Hepatocyte (in vitro differentiated cells): ENCODE data around the gene HSPA4. TPM values are rescaled to one million over a fixed set of nuclear protein-coding genes. Genes with fewer than 3 reads are reported as not detected.

ENCODE experiments used
- DNase-seq: peaks from one replicate; pipeline ENCODE4 v3.0.0-alpha.2; 2016; ENCODE audit warnings: low spot score
- H2AFZ ChIP-seq: fragments of 200-600 bp; sonication (generic); 2 replicates; pipeline ENCODE4 v1.6.0; 2016; ENCODE audit warnings: antibody characterized with exemption, mild to moderate bottlenecking
- H3K27ac ChIP-seq: fragments of 200-600 bp; sonication (generic); 2 replicates; pipeline ENCODE4 v1.5.1; 2016; ENCODE audit warnings: mild to moderate bottlenecking
- H3K27me3 ChIP-seq: fragments of 200-600 bp; sonication (generic); 2 replicates; pipeline ENCODE4 v1.6.1; 2016
- H3K36me3 ChIP-seq: fragments of 200-600 bp; sonication (generic); replicated peaks from 2 replicates; pipeline ENCODE4 v1.5.1; 2016; ENCODE audit warnings: low read depth; ENCODE audit not compliant: insufficient read depth
- H3K4me1 ChIP-seq: fragments of 200-600 bp; sonication (generic); 2 replicates; pipeline ENCODE4 v1.5.1; 2016; ENCODE audit warnings: mild to moderate bottlenecking, moderate library complexity; ENCODE audit not compliant: insufficient read depth
- H3K4me2 ChIP-seq: fragments of 200-600 bp; sonication (generic); 2 replicates; pipeline ENCODE4 v1.6.0; 2016
- H3K4me3 ChIP-seq: fragments of 200-600 bp; sonication (generic); 2 replicates; pipeline ENCODE4 v1.5.1; 2016; ENCODE audit warnings: mild to moderate bottlenecking
- H3K79me2 ChIP-seq: fragments of 200-600 bp; sonication (generic); 2 replicates; pipeline ENCODE4 v1.6.0; 2017; ENCODE audit warnings: mild to moderate bottlenecking
- H3K9me2 ChIP-seq: fragments of 200-600 bp; sonication (generic); replicated peaks from 2 replicates; pipeline ENCODE4 v1.6.0; 2017; ENCODE audit warnings: mild to moderate bottlenecking; ENCODE audit not compliant: insufficient read depth
- H3K9me3 ChIP-seq: fragments of 200-600 bp; sonication (generic); 2 replicates; pipeline ENCODE4 v1.5.1; 2016; ENCODE audit warnings: low read depth, mild to moderate bottlenecking
- H4K20me1 ChIP-seq: fragments of 200-600 bp; sonication (generic); 2 replicates; pipeline ENCODE4 v1.6.0; 2016; ENCODE audit warnings: mild to moderate bottlenecking; ENCODE audit not compliant: insufficient read depth, poor library complexity, severe bottlenecking
- CTCF ChIP-seq: fragments of 200-600 bp; sonication (generic); IDR thresholded peaks from 2 replicates; pipeline ENCODE4 v1.5.1; 2016; ENCODE audit warnings: antibody characterized with exemption, mild to moderate bottlenecking; ENCODE audit not compliant: poor library complexity
- EZH2 ChIP-seq: fragments of 200-600 bp; sonication (generic); IDR thresholded peaks from 2 replicates; pipeline ENCODE4 v1.6.1; 2016; ENCODE audit warnings: antibody characterized with exemption, mild to moderate bottlenecking, borderline replicate concordance
- EZH2phosphoT487 ChIP-seq: fragments of 200-600 bp; sonication (generic); IDR thresholded peaks from one replicate; pipeline ENCODE4 v1.6.1; 2018; ENCODE audit warnings: antibody characterized with exemption, mild to moderate bottlenecking, low read depth, moderate library complexity; ENCODE audit not compliant: unreplicated experiment, severe bottlenecking
- WGBS: methylation state at CpG from one replicate; pipeline ENCODE4 v1.1.6; 2016; ENCODE audit warnings: low lambda C conversion rate; ENCODE audit errors: missing lambda C conversion rate; 5-methylcytosine and 5-hydroxymethylcytosine counted together
- polyA plus RNA-seq: library from polyadenylated mRNA; unstranded; fragments of >200 nt; fragmentation: Nextera tagmentation; extraction: Ambion mirVana; gene quantifications from 2 replicates; pipeline ENCODE4 v1.2.1, GENCODE V29; 2016
- total RNA-seq: library from RNA; depleted of rRNA; stranded (reverse); fragments of >200 nt; gene quantifications from 2 replicates; pipeline ENCODE4 v1.2.3, GENCODE V29; 2014

The HSPA4 gene
- total and polyA plus RNA-seq, 2 experiments from 2014 or later, result 87.1 to 110 TPM

- no peaks in the 10 kb centered on the region for H3K79me2 ChIP-seq
- H3K36me3 ChIP-seq, result no peaks in the 10 kb centered on the region
- no peaks in the 10 kb centered on the region for H3K9me3 ChIP-seq
- no peak for TF ChIP-seq EZH2
- TF ChIP-seq CTCF, result no peak
- TF ChIP-seq EZH2phosphoT487, result no peak
- H4K20me1 ChIP-seq, result no peaks in the 10 kb centered on the region
- no peak overlapping the region for H3K4me3 ChIP-seq
- H3K4me1 ChIP-seq, result peaks cover 12% of the 10 kb centered on the region
- no peak overlapping the region for H3K4me2 ChIP-seq
- WGBS, result 73% methylated on average over 4 of the region's 4 CpGs
- no peaks in the 10 kb centered on the region for H3K9me2 ChIP-seq
- DNase-seq, result no peak
- no peak overlapping the region for H3K27ac ChIP-seq
- no peak overlapping the region for H2AFZ ChIP-seq
- no peaks in the 10 kb centered on the region for H3K27me3 ChIP-seq
These were observed 67.5 kb downstream of the HSPA4 start for GRCh38 chr5:133119233-133119711.

GRCh38 chr5:133120156-133120750 lies 68.4 kb downstream of the HSPA4 start:
- TF ChIP-seq EZH2, result no peak
- no peak for TF ChIP-seq EZH2phosphoT487
- no peak for TF ChIP-seq CTCF
- Histone ChIP-seq H3K27me3 (no peaks in the 10 kb centered on the region), H2AFZ (no peak overlapping the region), H3K9me3 (no peaks in the 10 kb centered on the region), H3K4me1 (peaks cover 12% of the 10 kb centered on the region), H3K4me3 (no peak overlapping the region), H3K4me2 (no peak overlapping the region), H3K27ac (no peak overlapping the region), H3K79me2 (no peaks in the 10 kb centered on the region), H3K36me3 (no peaks in the 10 kb centered on the region), H3K9me2 (no peaks in the 10 kb centered on the region), H4K20me1 (no peaks in the 10 kb centered on the region)
- 89% methylated on average over 7 of the region's 7 CpGs for WGBS
- DNase-seq, result no peak

GRCh38 chr5:133121080-133121479 lies 69.3 kb downstream of the HSPA4 start:
- Histone ChIP-seq H3K4me3 (no peak overlapping the region), H3K27ac (no peak overlapping the region), H3K4me1 (peaks cover 12% of the 10 kb centered on the region), H3K9me2 (no peaks in the 10 kb centered on the region), H3K27me3 (no peaks in the 10 kb centered on the region), H3K36me3 (no peaks in the 10 kb centered on the region), H4K20me1 (no peaks in the 10 kb centered on the region), H2AFZ (no peak overlapping the region), H3K4me2 (no peak overlapping the region), H3K9me3 (no peaks in the 10 kb centered on the region), H3K79me2 (no peaks in the 10 kb centered on the region)
- no peak for DNase-seq
- TF ChIP-seq EZH2phosphoT487, result no peak
- no peak for TF ChIP-seq CTCF
- TF ChIP-seq EZH2, result no peak
- 77% methylated on average over 2 of the region's 2 CpGs for WGBS

GRCh38 chr5:133121611-133122150 lies 69.9 kb downstream of the HSPA4 start:
- WGBS, result 87% methylated on average over 9 of the region's 9 CpGs
- H3K4me2 ChIP-seq, result no peak overlapping the region
- H3K4me3 ChIP-seq, result no peak overlapping the region

More at GRCh38 chr5:133121611-133122150, 69.9 kb downstream of the HSPA4 start:
- H3K79me2 ChIP-seq, result no peaks in the 10 kb centered on the region
- no peaks in the 10 kb centered on the region for H4K20me1 ChIP-seq
- no peak overlapping the region for H2AFZ ChIP-seq
- DNase-seq, result no peak
- TF ChIP-seq EZH2 (no peak), CTCF (no peak), EZH2phosphoT487 (no peak)
- H3K27ac ChIP-seq, result no peak overlapping the region
- H3K4me1 ChIP-seq, result peaks cover 12% of the 10 kb centered on the region
- H3K9me3 ChIP-seq, result no peaks in the 10 kb centered on the region
- no peaks in the 10 kb centered on the region for H3K9me2 ChIP-seq
- no peaks in the 10 kb centered on the region for H3K27me3 ChIP-seq
- no peaks in the 10 kb centered on the region for H3K36me3 ChIP-seq
